ENCODE results near the gene ENOX1.

ENOX1 gene

GRCh38 chr13:43411211-43411610 lies 375.6 kb downstream of the ENOX1 start:
- DNase-seq (no peak), ATAC-seq (replicated peaks) (no peak)
- Mint-ChIP-seq H3K4me3 (no peak overlapping the region), H3K9me3 (no peaks in the 10 kb centered on the region), H3K36me3 (ENCODE audit: insufficient read depth) (no peaks in the 10 kb centered on the region), H3K4me1 (ENCODE audit: low read depth in 2 of 2) (no peaks in the 10 kb centered on the region), H3K27ac (no peak overlapping the region), H3K27me3 (peaks cover 14 to 19% of the 10 kb centered on the region in 2 donors)

GRCh38 chr13:43408274-43408673 lies 378.5 kb downstream of the ENOX1 start:
- Mint-ChIP-seq H3K4me1 (ENCODE audit: low read depth in 2 of 2) (no peaks in the 10 kb centered on the region), H3K9me3 (no peaks in the 10 kb centered on the region), H3K36me3 (ENCODE audit: insufficient read depth) (no peaks in the 10 kb centered on the region), H3K4me3 (no peak overlapping the region), H3K27me3 (peaks cover 19 to 24% of the 10 kb centered on the region in 2 donors), H3K27ac (no peak overlapping the region)
- no peak for ATAC-seq (replicated peaks)
- DNase-seq, result no peak

GRCh38 chr13:43407023-43407581 lies 379.7 kb downstream of the ENOX1 start:
- Mint-ChIP-seq H3K4me1 (ENCODE audit: low read depth in 2 of 2) (no peaks in the 10 kb centered on the region), H3K36me3 (ENCODE audit: insufficient read depth) (no peaks in the 10 kb centered on the region), H3K27ac (no peak overlapping the region)

GRCh38 chr13:43405457-43405856 lies 381.3 kb downstream of the ENOX1 start:
- ATAC-seq (replicated peaks) (no peak), DNase-seq (no peak)
- Mint-ChIP-seq H3K36me3 (ENCODE audit: insufficient read depth) (no peaks in the 10 kb centered on the region), H3K27me3 (peaks cover 28 to 29% of the 10 kb centered on the region in 2 donors), H3K4me1 (ENCODE audit: low read depth in 2 of 2) (peaks cover 0 to 2% of the 10 kb centered on the region in 2 donors), H3K27ac (no peak overlapping the region), H3K4me3 (no peak overlapping the region), H3K9me3 (no peaks in the 10 kb centered on the region)

More at GRCh38 chr13:43407023-43407581, 379.7 kb downstream of the ENOX1 start:
- DNase-seq, result no peak
- H3K4me3 Mint-ChIP-seq, result no peak overlapping the region
- no peaks in the 10 kb centered on the region for H3K9me3 Mint-ChIP-seq
- H3K27me3 Mint-ChIP-seq, result peaks cover 19 to 26% of the 10 kb centered on the region in 2 donors
- ATAC-seq (replicated peaks), result no peak

- H3K4me3 Mint-ChIP-seq, result no peak overlapping the region
- no peaks in the 10 kb centered on the region for H3K36me3 Mint-ChIP-seq (ENCODE audit: insufficient read depth)
- H3K27me3 Mint-ChIP-seq, result peaks cover 29 to 31% of the 10 kb centered on the region in 2 donors
- ATAC-seq (replicated peaks) (no peak), DNase-seq (no peak)
- no peaks in the 10 kb centered on the region for H3K9me3 Mint-ChIP-seq
- H3K4me1 Mint-ChIP-seq (ENCODE audit: low read depth in 2 of 2), result peaks cover 0 to 2% of the 10 kb centered on the region in 2 donors
- no peak overlapping the region for H3K27ac Mint-ChIP-seq
Measured at GRCh38 chr13:43402380-43402779, 384.4 kb downstream of the ENOX1 start.

GRCh38 chr13:43401361-43401760 lies 385.4 kb downstream of the ENOX1 start:
- DNase-seq, result no peak
- ATAC-seq (replicated peaks), result no peak

GRCh38 chr13:43397111-43397510 lies 389.7 kb downstream of the ENOX1 start:
- Mint-ChIP-seq H3K4me1 (ENCODE audit: low read depth in 2 of 2) (peaks cover 0 to 2% of the 10 kb centered on the region in 2 donors), H3K9me3 (no peaks in the 10 kb centered on the region), H3K4me3 (no peak overlapping the region), H3K27me3 (peaks cover 22% of the 10 kb centered on the region in 2 donors), H3K36me3 (ENCODE audit: insufficient read depth) (no peaks in the 10 kb centered on the region), H3K27ac (no peak overlapping the region)
- ATAC-seq (replicated peaks) (no peak), DNase-seq (no peak)

More at GRCh38 chr13:43401361-43401760, 385.4 kb downstream of the ENOX1 start:
- Mint-ChIP-seq H3K9me3 (no peaks in the 10 kb centered on the region), H3K36me3 (ENCODE audit: insufficient read depth) (no peaks in the 10 kb centered on the region), H3K27me3 (peaks cover 28 to 29% of the 10 kb centered on the region in 2 donors), H3K4me3 (no peak overlapping the region), H3K4me1 (ENCODE audit: low read depth in 2 of 2) (peaks cover 0 to 2% of the 10 kb centered on the region in 2 donors), H3K27ac (no peak overlapping the region)

GRCh38 chr13:43391036-43391435 lies 395.7 kb downstream of the ENOX1 start:
- Mint-ChIP-seq H3K27ac (no peak overlapping the region), H3K27me3 (peaks cover 6 to 7% of the 10 kb centered on the region in 2 donors), H3K4me1 (ENCODE audit: low read depth in 2 of 2) (no peaks in the 10 kb centered on the region), H3K4me3 (no peak overlapping the region), H3K36me3 (ENCODE audit: insufficient read depth) (no peaks in the 10 kb centered on the region), H3K9me3 (no peaks in the 10 kb centered on the region)
- ATAC-seq (replicated peaks), result no peak
- DNase-seq, result no peak

GRCh38 chr13:43390619-43391018 lies 396.2 kb downstream of the ENOX1 start:
- no peak for ATAC-seq (replicated peaks)
- Mint-ChIP-seq H3K4me1 (ENCODE audit: low read depth in 2 of 2) (no peaks in the 10 kb centered on the region), H3K27me3 (peaks cover 6 to 7% of the 10 kb centered on the region in 2 donors), H3K9me3 (no peaks in the 10 kb centered on the region), H3K4me3 (no peak overlapping the region), H3K36me3 (ENCODE audit: insufficient read depth) (no peaks in the 10 kb centered on the region), H3K27ac (no peak overlapping the region)
- DNase-seq, result no peak

- no peaks in the 10 kb centered on the region for H3K36me3 Mint-ChIP-seq (ENCODE audit: insufficient read depth)
- peaks cover 6 to 7% of the 10 kb centered on the region in 2 donors for H3K27me3 Mint-ChIP-seq
- ATAC-seq (replicated peaks), result no peak
- H3K27ac Mint-ChIP-seq, result no peak overlapping the region
- no peaks in the 10 kb centered on the region for H3K4me1 Mint-ChIP-seq (ENCODE audit: low read depth in 2 of 2)
- H3K4me3 Mint-ChIP-seq, result no peak overlapping the region
- no peaks in the 10 kb centered on the region for H3K9me3 Mint-ChIP-seq
- no peak for DNase-seq
Measured at GRCh38 chr13:43389983-43390382, 396.8 kb downstream of the ENOX1 start.

GRCh38 chr13:43389573-43389972 lies 397.2 kb downstream of the ENOX1 start:
- ATAC-seq (replicated peaks) (no peak), DNase-seq (no peak)
- no peaks in the 10 kb centered on the region for H3K36me3 Mint-ChIP-seq (ENCODE audit: insufficient read depth)
- H3K27me3 Mint-ChIP-seq, result peaks cover 7 to 10% of the 10 kb centered on the region in 2 donors
- H3K27ac Mint-ChIP-seq, result no peak overlapping the region
- no peaks in the 10 kb centered on the region for H3K4me1 Mint-ChIP-seq (ENCODE audit: low read depth in 2 of 2)
- H3K9me3 Mint-ChIP-seq, result no peaks in the 10 kb centered on the region
- no peak overlapping the region for H3K4me3 Mint-ChIP-seq

GRCh38 chr13:43388282-43389034 lies 398.3 kb downstream of the ENOX1 start:
- H3K4me3 Mint-ChIP-seq, result no peak overlapping the region
- DNase-seq (no peak), ATAC-seq (replicated peaks) (no peak)
- no peak overlapping the region for H3K27ac Mint-ChIP-seq
- no peaks in the 10 kb centered on the region for H3K4me1 Mint-ChIP-seq (ENCODE audit: low read depth in 2 of 2)
- peaks cover 15 to 21% of the 10 kb centered on the region in 2 donors for H3K27me3 Mint-ChIP-seq
- no peaks in the 10 kb centered on the region for H3K9me3 Mint-ChIP-seq
- H3K36me3 Mint-ChIP-seq (ENCODE audit: insufficient read depth), result no peaks in the 10 kb centered on the region

GRCh38 chr13:43387880-43388279 lies 398.9 kb downstream of the ENOX1 start:
- no peak overlapping the region for H3K27ac Mint-ChIP-seq
- H3K9me3 Mint-ChIP-seq, result no peaks in the 10 kb centered on the region
- no peak overlapping the region for H3K4me3 Mint-ChIP-seq
- H3K27me3 Mint-ChIP-seq, result peaks cover 16 to 21% of the 10 kb centered on the region in 2 donors
- DNase-seq, result no peak
- no peaks in the 10 kb centered on the region for H3K4me1 Mint-ChIP-seq (ENCODE audit: low read depth in 2 of 2)
- ATAC-seq (replicated peaks), result no peak
- no peaks in the 10 kb centered on the region for H3K36me3 Mint-ChIP-seq (ENCODE audit: insufficient read depth)

GRCh38 chr13:43383498-43384165 lies 403.1 kb downstream of the ENOX1 start:
- ATAC-seq (replicated peaks), result no peak
- Mint-ChIP-seq H3K9me3 (no peaks in the 10 kb centered on the region), H3K36me3 (ENCODE audit: insufficient read depth) (no peaks in the 10 kb centered on the region), H3K27ac (no peak overlapping the region), H3K27me3 (peaks cover 25 to 41% of the 10 kb centered on the region in 2 donors), H3K4me1 (ENCODE audit: low read depth in 2 of 2) (no peaks in the 10 kb centered on the region), H3K4me3 (no peak overlapping the region)
- no peak for DNase-seq
